GM12892 (cell line): ENCODE results near the gene MRPL14.

Experiments used
- POLR2A ChIP-seq: IDR thresholded peaks from 2 replicates; pipeline ENCODE4 v1.6.1; 2011; ENCODE audit warnings: low read depth, low read length, control low read depth
- POLR2AphosphoS5 ChIP-seq: IDR thresholded peaks from 2 replicates; pipeline ENCODE4 v1.6.1; 2011; ENCODE audit warnings: low read depth, low read length, control low read depth
- TAF1 ChIP-seq: IDR thresholded peaks from 2 replicates; pipeline ENCODE4 v1.6.1; 2011; ENCODE audit warnings: low read depth, mild to moderate bottlenecking, control low read depth, low read length, borderline replicate concordance

- no peak for TF ChIP-seq POLR2AphosphoS5
- no peak for TF ChIP-seq POLR2A
- no peak for TF ChIP-seq TAF1
Observed at GRCh38 chr6:44088827-44089590, 38.2 kb downstream of the MRPL14 start.
